ENCODE results near the gene KCNC3.
A peak's percentile ranks its signal among the peaks of the same experiment; 100 is the strongest.

The KCNC3 gene

DNA sequence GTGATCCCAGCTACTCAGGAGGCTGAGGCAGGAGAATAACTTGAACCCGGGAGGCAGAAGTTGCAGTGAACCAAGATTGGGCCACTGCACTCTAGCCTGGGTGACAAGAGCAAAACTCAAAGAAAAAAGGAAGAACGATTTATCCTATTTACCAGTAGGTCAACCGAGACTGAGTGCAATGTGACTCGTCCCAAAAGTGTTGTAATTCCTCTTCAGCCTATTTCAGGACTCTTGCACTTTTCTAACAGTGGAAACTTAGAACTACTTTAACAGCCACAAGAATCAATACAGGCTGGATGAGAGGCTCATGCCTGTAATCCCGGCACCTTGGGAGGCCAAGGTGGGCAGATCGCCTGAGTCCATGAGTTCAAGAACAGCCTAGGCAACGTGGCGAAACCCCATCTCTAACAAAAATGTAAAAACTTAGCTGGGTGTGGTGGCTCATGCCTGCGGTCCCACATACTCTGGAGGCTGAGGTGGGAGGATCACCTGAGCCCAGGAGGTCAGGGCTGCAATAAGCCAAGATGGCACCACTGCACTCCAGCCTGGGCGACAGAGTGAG is 42.8 kb upstream of the KCNC3 start:
- no peak for DNase-seq (ENCODE audit: low spot score)
- TF ChIP-seq, protein P1, sequence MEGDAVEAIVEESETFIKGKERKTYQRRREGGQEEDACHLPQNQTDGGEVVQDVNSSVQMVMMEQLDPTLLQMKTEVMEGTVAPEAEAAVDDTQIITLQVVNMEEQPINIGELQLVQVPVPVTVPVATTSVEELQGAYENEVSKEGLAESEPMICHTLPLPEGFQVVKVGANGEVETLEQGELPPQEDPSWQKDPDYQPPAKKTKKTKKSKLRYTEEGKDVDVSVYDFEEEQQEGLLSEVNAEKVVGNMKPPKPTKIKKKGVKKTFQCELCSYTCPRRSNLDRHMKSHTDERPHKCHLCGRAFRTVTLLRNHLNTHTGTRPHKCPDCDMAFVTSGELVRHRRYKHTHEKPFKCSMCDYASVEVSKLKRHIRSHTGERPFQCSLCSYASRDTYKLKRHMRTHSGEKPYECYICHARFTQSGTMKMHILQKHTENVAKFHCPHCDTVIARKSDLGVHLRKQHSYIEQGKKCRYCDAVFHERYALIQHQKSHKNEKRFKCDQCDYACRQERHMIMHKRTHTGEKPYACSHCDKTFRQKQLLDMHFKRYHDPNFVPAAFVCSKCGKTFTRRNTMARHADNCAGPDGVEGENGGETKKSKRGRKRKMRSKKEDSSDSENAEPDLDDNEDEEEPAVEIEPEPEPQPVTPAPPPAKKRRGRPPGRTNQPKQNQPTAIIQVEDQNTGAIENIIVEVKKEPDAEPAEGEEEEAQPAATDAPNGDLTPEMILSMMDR (IDR thresholded peaks at IDR 0.05; ENCODE audit: extremely low read depth, missing control alignments), result no peak

DNA sequence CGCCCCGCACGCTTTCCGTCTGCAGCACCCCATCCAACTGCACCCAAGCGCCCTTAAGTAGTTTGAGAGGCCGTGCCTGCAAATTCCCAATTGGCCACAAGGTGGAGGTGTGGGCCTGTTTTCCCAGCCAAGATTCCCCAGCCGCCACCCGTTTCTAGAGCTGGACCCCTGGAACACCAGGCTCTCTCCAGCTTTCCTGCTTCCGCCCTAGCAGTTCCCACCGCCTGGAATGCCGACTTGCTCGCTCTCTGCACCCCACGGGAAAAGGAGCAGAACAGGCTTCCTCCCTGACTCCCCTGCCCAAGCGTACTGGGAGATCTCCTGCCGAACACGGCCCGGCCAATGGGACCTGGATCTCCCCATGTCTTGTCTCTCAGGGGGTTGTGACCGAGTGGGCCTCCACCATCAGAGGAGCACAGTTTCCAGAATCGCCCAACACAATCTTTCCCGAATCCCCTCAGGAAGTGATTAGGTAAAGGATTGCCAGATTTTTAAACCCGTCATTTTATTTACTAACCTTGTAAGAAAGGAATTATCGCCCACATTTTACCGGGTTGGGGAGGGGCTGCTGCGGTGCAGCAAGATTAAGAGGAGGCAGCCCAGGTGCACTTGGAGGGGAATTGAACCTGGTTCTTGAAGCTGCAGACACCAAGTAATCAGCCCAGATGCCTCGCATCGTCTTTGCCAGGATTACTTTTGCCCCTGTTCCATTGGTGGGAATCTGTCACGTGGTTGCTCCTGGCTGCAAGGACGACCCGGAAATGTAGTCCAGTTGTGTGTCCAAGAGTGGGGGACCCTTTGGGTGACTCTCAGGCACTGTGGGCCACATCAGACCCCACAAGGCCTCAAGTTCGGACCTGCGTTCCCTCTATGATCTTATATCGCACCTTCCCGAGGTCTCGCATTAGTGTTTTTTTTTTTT is 39.7 kb upstream of the KCNC3 start:
- peak; percentile 81 for DNase-seq (ENCODE audit: low spot score)
- TF ChIP-seq, protein P1 (IDR thresholded peaks at IDR 0.05; ENCODE audit: extremely low read depth, missing control alignments), result peak; percentile 79

DNA sequence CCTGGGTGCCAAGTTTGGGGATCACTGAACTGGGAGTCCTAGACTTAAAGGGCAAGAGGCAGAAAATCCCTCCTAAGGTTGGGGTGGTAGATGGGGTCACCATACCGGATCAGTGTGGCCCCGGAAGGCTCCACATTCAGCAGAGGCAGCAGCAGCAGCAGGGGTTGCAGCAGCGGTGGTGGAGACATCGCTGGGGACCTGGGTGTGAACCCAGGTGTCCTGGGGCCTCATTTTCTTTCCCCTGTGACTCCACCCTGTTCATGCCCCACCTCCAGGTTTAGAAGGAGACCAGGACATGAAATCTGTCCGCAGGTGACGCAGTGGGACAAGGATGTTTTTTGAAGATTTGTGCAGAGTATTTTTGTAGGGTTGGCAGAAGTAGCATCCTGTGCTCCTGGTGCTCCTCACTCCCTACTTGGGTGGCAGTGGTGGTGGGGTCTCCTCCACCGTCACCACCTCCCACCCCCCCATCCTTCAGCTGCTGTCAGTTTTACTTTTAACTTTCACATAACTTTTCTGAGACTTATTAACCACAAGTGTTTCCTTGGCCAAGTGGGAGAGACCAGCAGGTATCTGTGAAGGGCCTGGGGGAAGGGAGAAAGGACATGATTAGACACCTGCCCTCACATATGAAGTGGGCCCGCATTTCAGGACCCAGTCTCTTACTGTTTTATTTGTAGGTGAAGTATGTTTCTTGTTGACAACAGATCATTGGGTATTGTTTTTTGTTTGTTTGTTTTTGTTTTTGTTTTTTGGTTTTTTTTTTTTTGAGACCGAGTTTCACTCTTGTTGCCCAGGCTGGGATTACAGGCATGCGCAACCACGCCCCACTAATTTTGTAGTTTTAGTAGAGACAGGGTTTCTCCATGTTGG is 36.5 kb upstream of the KCNC3 start, which contains the start of gene NAPSA:
Gene NAPSA, minus strand, starts transcription at position 206 of the 873 bp plus-strand sequence. Its CDS starts 18 bp downstream, at position 188.
- TF ChIP-seq, protein P1 (IDR thresholded peaks at IDR 0.05; ENCODE audit: extremely low read depth, missing control alignments), result no peak
- no peak for DNase-seq (ENCODE audit: low spot score)

DNA sequence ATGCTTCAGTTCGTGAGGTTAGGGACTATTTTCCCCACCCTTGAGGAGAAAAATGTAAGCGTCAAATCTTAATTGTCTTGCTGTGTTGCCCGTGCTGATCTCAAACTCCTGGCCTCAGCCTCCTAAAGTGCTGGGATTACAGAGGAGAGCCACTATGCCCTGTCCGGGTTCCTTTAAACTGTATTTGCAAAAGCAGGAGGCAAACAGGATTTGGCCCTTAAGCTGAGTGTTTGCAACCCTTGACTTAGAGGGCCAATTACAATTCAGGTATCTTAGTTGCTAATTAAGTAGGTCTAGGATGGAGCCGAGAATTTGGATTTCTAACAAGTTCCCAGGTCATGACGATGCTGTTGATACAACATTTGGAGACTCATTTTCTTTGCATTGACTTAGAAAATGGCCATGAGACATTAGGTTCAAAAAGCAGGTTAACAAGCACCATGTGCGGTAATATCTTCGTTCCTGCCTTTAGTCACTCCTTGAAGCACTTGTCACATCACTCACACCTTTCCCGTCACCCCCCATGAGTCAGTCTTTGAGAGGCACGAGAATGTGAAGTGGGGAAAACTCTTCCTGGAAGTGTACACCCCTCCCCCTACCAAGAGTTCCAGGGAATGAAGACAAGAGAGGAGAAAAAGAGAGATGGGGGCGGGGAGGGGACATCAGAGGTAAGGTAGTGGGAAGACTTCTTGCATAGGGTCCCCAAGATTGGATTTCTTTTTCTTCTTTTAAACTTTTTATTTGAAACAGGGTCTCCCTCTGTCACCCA is 33.7 kb upstream of the KCNC3 start:
- no peak for DNase-seq (ENCODE audit: low spot score)

DNA sequence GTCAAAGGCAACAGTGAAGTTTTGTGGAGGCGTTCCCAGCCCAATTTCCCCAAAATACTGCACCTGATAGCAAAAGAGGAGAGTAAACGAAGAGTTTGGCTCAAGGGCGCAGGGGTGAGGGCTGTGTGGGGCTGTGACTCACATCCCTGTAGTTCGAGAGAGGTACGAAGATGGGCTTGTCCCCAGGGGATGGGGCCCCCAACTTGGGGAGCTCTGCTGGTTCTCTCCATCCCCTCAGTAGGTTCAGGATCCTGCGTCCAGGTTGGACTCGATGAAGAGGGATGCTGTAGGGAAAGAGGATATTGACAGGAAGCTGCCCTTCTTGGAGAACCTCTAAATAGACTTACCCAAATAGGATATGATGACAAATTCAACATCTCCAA is 32.8 kb upstream of the KCNC3 start:
- TF ChIP-seq, protein P1 (IDR thresholded peaks at IDR 0.05; ENCODE audit: extremely low read depth, missing control alignments), result no peak
- no peak for DNase-seq (ENCODE audit: low spot score)

More for the DNA sequence above, 33.7 kb upstream of the KCNC3 start:
- TF ChIP-seq, protein P1 (IDR thresholded peaks at IDR 0.05; ENCODE audit: extremely low read depth, missing control alignments), result no peak

DNA sequence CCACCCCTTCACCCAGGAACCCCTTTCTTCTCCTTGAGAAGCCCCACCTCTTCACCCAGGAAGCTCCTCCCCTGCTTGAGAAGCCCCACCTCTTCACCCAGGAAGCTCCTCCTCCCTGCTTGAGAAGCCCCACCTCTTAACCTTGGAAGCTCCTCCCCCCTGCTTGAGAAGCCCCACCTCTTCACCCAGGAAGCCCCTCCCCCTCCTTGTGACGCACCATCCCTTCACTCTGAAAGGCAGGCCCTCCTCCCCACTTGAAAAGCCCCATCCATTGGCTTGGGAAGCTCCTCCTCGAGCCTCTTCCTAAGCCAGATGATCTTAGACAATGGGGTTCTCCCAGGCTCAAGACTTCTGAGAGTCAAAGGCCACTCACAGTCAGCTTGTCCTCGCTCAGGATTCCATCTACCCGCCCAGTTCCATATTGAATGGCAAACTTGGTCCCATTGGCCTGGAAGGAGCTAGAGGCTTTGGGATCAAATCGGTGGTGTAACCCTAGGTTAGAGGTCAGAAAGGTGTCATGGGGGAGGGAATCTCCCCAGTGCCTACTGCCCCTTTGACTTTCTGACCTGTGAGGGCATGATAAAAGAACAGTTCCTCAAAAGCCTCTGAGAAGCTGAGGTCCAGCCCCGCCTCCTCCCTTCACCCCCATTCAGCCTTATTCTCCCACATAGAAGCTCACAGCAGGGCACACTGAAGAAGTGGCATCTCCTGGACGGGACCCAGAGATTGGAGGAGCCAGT is 32.3 kb upstream of the KCNC3 start:
- DNase-seq (ENCODE audit: low spot score), result no peak

More for the DNA sequence above, 32.3 kb upstream of the KCNC3 start:
- TF ChIP-seq, protein P1 (IDR thresholded peaks at IDR 0.05; ENCODE audit: extremely low read depth, missing control alignments), result no peak
